ENCODE data around the gene HYCC1.
A peak's percentile ranks its signal among the peaks of the same experiment; 100 is the strongest.
"Not testable (repeated sequence)": the region's sequence is repeated elsewhere in the genome, so short reads cannot be mapped to it uniquely, and the experiment has no call there.

The HYCC1 gene

GRCh38 chr7:23013715-23014649 lies at the start of gene HYCC1:
HYCC1 (minus strand) TSS chr7:23014130; CDS start chr7:22991111, 23,019 bp downstream.
- DNase-seq (ENCODE audit: low read depth in 4 of 4, low spot score in 1 of 4), result peak; percentile 93 to 99 (median 98)

GRCh38 chr7:23062452-23062851 lies 48.5 kb upstream of the HYCC1 start:
- DNase-seq (ENCODE audit: low read depth in 4 of 4, low spot score in 1 of 4), result no peak

- DNase-seq (ENCODE audit: low read depth in 4 of 4, low spot score in 1 of 4), result no peak
Measured at GRCh38 chr7:23061327-23061726, 47.4 kb upstream of the HYCC1 start.

GRCh38 chr7:23058408-23059096 lies 44.6 kb upstream of the HYCC1 start:
- DNase-seq (ENCODE audit: low read depth in 4 of 4, low spot score in 1 of 4), result no peak

GRCh38 chr7:23055582-23056178 lies 41.8 kb upstream of the HYCC1 start:
- DNase-seq (ENCODE audit: low read depth in 4 of 4, low spot score in 1 of 4), result peak; percentile 10 to 45 (median 19)

GRCh38 chr7:23051124-23051485 lies 37.2 kb upstream of the HYCC1 start:
- DNase-seq (ENCODE audit: low read depth in 4 of 4, low spot score in 1 of 4), result not testable (repeated sequence)

GRCh38 chr7:23046336-23046735 lies 32.4 kb upstream of the HYCC1 start:
- not testable (repeated sequence) for DNase-seq (ENCODE audit: low read depth in 4 of 4, low spot score in 1 of 4)

- DNase-seq (ENCODE audit: low read depth in 4 of 4, low spot score in 1 of 4), result not testable (repeated sequence)
Measured at GRCh38 chr7:23045086-23045485, 31.2 kb upstream of the HYCC1 start.

GRCh38 chr7:23044581-23044980 lies 30.7 kb upstream of the HYCC1 start:
- DNase-seq (ENCODE audit: low read depth in 4 of 4, low spot score in 1 of 4), result no peak

- DNase-seq (ENCODE audit: low read depth in 4 of 4, low spot score in 1 of 4), result no peak
Measured at GRCh38 chr7:23043441-23043840, 29.5 kb upstream of the HYCC1 start.

- DNase-seq (ENCODE audit: low read depth in 4 of 4, low spot score in 1 of 4), result not testable (repeated sequence)
Measured at GRCh38 chr7:23039674-23040073, 25.7 kb upstream of the HYCC1 start.

GRCh38 chr7:23035542-23036371 lies 21.8 kb upstream of the HYCC1 start:
- not testable (repeated sequence) for DNase-seq (ENCODE audit: low read depth in 4 of 4, low spot score in 1 of 4)

- no peak for DNase-seq (ENCODE audit: low read depth in 4 of 4, low spot score in 1 of 4)
Measured at GRCh38 chr7:23027261-23027660, 13.3 kb upstream of the HYCC1 start.

- DNase-seq (ENCODE audit: low read depth in 4 of 4, low spot score in 1 of 4), result no peak
Measured at GRCh38 chr7:23026164-23026563, 12.2 kb upstream of the HYCC1 start.

- no peak for DNase-seq (ENCODE audit: low read depth in 4 of 4, low spot score in 1 of 4)
Measured at GRCh38 chr7:23024454-23024853, 10.5 kb upstream of the HYCC1 start.

- no peak for DNase-seq (ENCODE audit: low read depth in 4 of 4, low spot score in 1 of 4)
Measured at GRCh38 chr7:23022851-23023250, 8.9 kb upstream of the HYCC1 start.

GRCh38 chr7:23022258-23022769 lies 8.4 kb upstream of the HYCC1 start:
- DNase-seq (ENCODE audit: low read depth in 4 of 4, low spot score in 1 of 4), result no peak

GRCh38 chr7:23021596-23021995 lies 7.7 kb upstream of the HYCC1 start:
- no peak for DNase-seq (ENCODE audit: low read depth in 4 of 4, low spot score in 1 of 4)

- DNase-seq (ENCODE audit: low read depth in 4 of 4, low spot score in 1 of 4), result no peak
Measured at GRCh38 chr7:23020742-23021401, 6.9 kb upstream of the HYCC1 start.

GRCh38 chr7:23018750-23019149 lies 4.8 kb upstream of the HYCC1 start:
- no peak for DNase-seq (ENCODE audit: low read depth in 4 of 4, low spot score in 1 of 4)
